Hematopoietic multipotent progenitor cell treated with erythropoietin and hydrocortisone succinate and interleukin-3 and kit ligand, for 15 days (in vitro differentiated cells): ENCODE data around the gene PIK3C2B.
"Not testable (repeated sequence)": the region's sequence is repeated elsewhere in the genome, so short reads cannot be mapped to it uniquely, and the experiment has no call there.

ENCODE experiments used
- DNase-seq: peaks from one replicate; pipeline ENCODE4 v3.0.0-alpha.2; 2015; ENCODE audit warnings: low spot score

The PIK3C2B gene, protein sequence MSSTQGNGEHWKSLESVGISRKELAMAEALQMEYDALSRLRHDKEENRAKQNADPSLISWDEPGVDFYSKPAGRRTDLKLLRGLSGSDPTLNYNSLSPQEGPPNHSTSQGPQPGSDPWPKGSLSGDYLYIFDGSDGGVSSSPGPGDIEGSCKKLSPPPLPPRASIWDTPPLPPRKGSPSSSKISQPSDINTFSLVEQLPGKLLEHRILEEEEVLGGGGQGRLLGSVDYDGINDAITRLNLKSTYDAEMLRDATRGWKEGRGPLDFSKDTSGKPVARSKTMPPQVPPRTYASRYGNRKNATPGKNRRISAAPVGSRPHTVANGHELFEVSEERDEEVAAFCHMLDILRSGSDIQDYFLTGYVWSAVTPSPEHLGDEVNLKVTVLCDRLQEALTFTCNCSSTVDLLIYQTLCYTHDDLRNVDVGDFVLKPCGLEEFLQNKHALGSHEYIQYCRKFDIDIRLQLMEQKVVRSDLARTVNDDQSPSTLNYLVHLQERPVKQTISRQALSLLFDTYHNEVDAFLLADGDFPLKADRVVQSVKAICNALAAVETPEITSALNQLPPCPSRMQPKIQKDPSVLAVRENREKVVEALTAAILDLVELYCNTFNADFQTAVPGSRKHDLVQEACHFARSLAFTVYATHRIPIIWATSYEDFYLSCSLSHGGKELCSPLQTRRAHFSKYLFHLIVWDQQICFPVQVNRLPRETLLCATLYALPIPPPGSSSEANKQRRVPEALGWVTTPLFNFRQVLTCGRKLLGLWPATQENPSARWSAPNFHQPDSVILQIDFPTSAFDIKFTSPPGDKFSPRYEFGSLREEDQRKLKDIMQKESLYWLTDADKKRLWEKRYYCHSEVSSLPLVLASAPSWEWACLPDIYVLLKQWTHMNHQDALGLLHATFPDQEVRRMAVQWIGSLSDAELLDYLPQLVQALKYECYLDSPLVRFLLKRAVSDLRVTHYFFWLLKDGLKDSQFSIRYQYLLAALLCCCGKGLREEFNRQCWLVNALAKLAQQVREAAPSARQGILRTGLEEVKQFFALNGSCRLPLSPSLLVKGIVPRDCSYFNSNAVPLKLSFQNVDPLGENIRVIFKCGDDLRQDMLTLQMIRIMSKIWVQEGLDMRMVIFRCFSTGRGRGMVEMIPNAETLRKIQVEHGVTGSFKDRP (N-terminal part only)

DNA sequence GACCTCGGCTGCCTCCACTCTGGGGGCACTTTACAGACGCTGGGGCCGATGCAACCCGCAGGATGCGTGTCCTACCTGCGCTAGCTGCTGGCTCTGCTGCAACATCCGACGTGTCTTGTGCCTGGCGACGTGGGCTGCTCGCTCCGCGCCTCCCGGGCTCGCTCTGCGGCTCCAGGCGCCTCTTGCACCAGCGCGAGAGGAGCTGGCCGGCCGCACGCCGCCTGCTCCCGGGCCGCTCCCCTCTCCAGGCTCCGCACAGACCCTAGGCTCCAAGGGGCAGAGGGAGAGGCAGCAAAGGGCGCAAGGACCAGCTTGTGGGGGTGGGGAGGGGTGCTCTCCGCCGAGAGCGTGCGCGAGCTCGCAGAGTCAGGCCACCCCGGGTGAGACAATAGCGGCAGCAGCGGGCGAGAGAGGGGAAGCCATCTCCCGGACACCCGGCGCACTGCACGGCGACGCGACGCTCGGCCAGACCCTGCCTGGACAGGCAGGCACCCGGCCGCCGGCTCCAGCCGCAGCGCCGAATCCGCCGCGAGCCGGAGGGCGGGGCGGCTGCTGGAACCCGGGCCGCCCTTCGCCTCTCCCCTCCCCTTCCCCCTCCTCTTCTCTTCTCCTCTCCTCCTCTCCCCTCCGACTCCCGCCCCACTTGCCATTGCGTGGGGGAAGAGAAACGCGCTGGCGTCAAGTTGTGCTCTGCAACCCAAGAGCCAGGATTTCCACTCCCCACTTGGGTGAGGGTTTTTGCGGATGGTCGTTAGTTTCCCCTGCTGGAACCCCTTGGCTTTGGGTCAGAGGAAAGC, at the start of gene PIK3C2B:
PIK3C2B (minus strand) TSS at position 525 of the 797 bp plus-strand sequence. CDS start 25,003 bp downstream, outside the sequence.
- DNase-seq = no peak

GRCh38 chr1:204544321-204544720, 49.7 kb upstream of the PIK3C2B start:
- DNase-seq = no peak

DNA sequence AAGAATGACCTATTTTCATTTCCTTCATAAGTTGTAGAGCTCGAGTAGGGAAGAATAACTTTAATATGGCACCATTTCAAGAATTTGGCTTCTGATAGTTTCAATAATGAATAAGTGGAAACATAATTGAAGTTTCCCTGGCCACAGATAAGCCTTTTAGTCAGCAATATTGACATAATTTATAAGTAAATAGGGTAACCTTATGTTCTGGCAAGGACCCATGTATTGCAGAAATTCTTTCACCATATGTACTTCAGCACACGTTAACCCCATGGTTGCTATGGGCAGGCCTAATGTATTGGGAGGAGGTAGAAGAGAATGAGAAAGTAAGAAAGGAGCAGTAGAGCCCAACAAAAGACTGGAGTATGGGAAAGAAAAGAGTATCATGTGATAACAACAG, 47.0 kb upstream of the PIK3C2B start:
- no peak for DNase-seq

DNA sequence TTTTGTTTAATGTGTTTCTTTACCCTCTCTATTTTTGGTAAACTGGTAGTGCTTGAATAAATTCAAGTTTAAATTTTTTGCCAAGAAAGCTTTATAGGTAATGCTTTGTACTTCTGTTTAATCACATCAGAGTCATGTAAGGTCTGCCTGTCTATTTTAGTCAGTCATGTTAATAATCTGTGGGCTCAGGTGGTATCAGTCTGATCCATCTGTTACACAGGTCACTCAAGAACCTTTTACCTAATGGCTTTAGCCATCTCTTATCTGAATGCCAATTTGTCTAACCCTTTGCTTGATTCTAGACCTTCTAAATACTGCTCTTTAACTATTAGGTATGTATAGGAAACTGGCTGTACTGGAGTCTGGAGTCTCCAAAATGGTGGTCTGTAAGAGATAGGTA, 38.2 kb upstream of the PIK3C2B start:
- no peak for DNase-seq

DNA sequence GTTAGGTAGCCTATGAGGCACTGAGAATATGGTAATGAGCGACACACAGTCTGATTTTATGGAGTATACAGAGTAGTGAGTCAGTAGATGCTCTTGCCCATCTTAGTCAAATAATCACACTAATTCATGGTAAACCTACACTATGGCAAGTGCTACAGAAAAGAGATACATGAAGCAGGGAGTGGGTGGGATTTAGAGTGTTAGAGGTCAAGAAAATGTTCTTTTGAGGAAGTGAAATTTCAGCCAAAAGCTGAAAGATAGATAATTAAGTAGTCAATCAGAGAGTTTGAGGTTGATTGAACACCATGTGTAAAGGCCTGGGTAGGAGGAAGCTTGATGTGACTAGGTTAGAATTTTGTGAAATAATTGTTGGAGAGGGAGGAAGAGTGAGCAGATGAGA, 36.3 kb upstream of the PIK3C2B start:
- no peak for DNase-seq

- DNase-seq = no peak
Observed at GRCh38 chr1:204529371-204529895, 34.8 kb upstream of the PIK3C2B start.

GRCh38 chr1:204528677-204529076, 34.1 kb upstream of the PIK3C2B start:
- DNase-seq = no peak

DNA sequence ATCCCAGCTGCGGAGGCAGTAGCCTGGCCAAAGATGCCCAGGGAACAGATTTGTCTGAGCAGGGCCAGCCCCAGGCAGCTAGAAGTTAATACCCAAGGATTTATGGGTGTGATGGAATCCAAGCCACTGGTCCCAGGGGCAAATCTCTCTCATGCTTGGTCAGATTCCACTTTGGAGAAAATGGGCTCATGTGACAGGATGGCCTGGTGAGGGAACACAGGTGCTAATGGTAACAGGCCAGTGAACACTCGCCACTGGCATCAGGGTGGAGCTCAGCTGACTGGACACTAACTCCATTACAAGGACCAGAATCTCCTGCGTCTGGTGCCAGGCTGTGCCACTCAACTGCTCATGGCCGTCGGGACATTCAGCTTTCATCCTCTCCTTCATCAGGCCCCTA, 33.6 kb upstream of the PIK3C2B start:
- no peak for DNase-seq

GRCh38 chr1:204524986-204525385, 30.4 kb upstream of the PIK3C2B start:
- DNase-seq = no peak

GRCh38 chr1:204523605-204524215, 29.1 kb upstream of the PIK3C2B start:
- DNase-seq = no peak

DNA sequence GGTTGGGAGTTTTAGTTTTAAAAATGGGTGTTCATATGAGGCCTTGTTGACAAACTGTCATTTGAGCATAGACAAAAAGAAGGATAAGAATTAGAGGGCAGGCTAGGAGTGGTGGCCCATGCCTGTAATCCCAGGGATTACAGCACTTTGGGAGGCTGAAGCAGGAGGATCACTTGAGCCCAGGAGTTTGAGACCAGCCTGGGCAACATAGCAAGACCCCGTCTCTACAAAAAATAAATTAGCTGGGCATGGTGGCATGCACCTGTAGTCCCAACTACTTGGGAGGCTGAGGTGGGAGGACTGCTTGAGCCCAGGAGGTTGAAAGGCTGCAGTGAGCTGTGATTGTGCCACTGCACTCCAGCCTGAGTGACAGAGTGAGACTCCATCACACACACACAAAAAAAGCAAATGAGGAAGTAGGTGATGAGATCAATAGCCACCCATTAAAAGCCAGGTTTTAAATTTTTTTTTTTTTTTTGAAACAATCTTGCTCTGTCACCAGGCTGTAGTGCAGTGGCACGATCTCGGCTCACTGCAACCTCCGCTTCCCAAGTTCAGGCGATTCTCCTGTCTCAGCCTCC, 27.4 kb upstream of the PIK3C2B start:
- DNase-seq = not testable (repeated sequence)

- DNase-seq = no peak
Observed at GRCh38 chr1:204520834-204521709, 26.5 kb upstream of the PIK3C2B start.

GRCh38 chr1:204517382-204517781, 22.8 kb upstream of the PIK3C2B start:
- DNase-seq = not testable (repeated sequence)

DNA sequence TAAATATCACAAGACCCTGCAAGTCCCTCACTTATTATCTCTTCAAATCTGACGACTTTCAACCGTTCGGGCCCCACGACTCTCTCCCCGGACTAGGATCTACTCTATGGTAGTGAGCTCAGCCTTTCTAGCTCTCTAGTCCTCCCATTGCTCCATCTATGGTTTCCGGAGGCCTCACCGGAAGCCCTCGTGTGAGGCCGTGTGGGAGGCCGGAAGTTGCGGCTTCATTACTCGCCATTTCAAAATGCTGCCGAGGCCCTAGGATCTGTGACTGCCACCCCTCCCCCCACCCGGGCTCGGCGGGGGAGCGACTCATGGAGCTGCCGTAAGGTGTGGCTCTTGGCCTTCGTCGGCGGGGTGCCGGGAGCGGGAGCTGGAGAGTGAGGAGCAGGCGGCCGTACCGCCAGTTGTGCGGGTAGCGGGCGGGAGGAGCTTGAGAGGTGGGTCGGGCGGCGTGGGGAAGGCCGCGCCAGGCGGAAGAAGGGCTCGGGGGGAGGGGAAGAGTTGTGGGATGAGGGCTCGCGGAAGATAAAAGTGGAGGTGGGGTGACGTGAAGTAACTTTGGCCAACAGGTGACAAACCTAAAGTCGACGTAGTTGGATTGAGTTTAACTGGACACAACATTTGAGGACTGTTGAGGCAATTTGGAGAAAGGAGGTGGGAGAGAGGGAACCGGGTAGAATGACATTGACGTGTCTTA, 21.7 kb upstream of the PIK3C2B start, which contains the start of gene MDM4:
MDM4 (plus strand) TSS at position 227 of the 700 bp plus-strand sequence. CDS start 9,113 bp downstream, outside the sequence.
- peak; percentile 94 for DNase-seq

DNA sequence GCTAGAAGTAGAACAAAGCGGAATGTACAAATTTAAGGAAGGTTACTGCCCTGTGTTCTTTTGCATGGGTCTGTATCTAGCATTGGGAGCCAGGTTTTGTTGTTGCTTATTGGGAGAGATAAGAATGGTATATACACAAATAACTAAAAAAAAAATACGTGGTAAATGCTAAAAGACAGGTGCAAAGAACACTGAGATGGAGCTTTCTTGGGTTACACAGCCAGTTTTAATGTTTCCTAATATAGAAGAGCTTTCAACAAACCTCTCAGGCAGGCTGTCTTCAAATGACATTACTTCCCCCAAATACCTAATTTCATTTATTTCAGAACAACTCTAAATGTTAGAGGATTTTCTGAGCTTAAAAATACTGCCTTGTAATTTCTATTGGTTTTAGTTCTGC, 20.2 kb upstream of the PIK3C2B start:
- DNase-seq = no peak

GRCh38 chr1:204513117-204513716, 18.6 kb upstream of the PIK3C2B start:
- DNase-seq = no peak

- DNase-seq = no peak
Observed at GRCh38 chr1:204511366-204511765, 16.8 kb upstream of the PIK3C2B start.

DNA sequence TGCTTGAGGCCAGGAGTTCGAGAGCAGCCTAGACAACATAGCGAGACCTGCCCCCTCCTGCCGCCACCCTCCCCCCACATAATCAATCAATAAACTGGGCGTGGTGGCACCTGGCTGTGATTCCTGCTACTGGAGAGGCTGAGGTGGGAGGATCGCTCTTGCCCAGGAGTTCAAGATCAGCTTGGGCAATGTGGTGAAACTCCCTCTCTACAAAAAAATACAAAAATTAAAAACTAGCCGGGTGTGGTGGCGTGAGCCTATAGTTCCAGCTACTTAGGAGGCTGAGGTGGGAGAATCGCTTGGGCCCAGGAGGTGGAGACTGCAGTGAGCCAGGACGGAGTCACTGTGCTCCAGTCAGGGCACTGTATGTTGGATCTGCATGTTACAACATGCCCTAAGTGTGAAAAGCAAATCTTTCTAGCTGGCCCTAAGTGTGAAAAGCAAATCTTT, 14.6 kb upstream of the PIK3C2B start:
- no peak for DNase-seq
